IPS DF 6.9 (cell line): ENCODE measurements around the gene LUC7L3.

Experiments used
- DNase-seq: peaks from one replicate; pipeline ENCODE4 v3.0.0-alpha.2; 2013; ENCODE audit warnings: low read depth, low spot score
- H3K27ac ChIP-seq: one replicate; pipeline ENCODE4 v1.5.1; 2013; ENCODE audit warnings: low read length, control low read depth
- H3K27me3 ChIP-seq: 2 replicates; pipeline ENCODE4 v1.6.1; 2013; ENCODE audit warnings: mild to moderate bottlenecking, low read length; ENCODE audit not compliant: control insufficient read depth, insufficient read depth
- H3K36me3 ChIP-seq: 2 replicates; pipeline ENCODE4 v1.6.1; 2013; ENCODE audit warnings: low read length; ENCODE audit not compliant: control insufficient read depth, insufficient read depth
- H3K4me1 ChIP-seq: 2 replicates; pipeline ENCODE4 v1.6.1; 2013; ENCODE audit warnings: low read length; ENCODE audit not compliant: control insufficient read depth, insufficient read depth
- H3K4me3 ChIP-seq: 2 replicates; pipeline ENCODE4 v1.5.1; 2013; ENCODE audit warnings: mild to moderate bottlenecking, low read length
- H3K9me3 ChIP-seq: 2 replicates; pipeline ENCODE4 v1.6.1; 2013; ENCODE audit warnings: low read length, inconsistent platforms; ENCODE audit not compliant: control insufficient read depth, insufficient read depth
- WGBS: extraction: QIAGEN DNeasy Blood & Tissue Kit; methylation state at CpG from one replicate; pipeline ENCODE4 v1.1.7; 2013; ENCODE audit warnings: mixed read lengths, missing lambda C conversion rate; ENCODE audit not compliant: insufficient read length, insufficient coverage; 5-methylcytosine and 5-hydroxymethylcytosine counted together

LUC7L3 gene

DNA sequence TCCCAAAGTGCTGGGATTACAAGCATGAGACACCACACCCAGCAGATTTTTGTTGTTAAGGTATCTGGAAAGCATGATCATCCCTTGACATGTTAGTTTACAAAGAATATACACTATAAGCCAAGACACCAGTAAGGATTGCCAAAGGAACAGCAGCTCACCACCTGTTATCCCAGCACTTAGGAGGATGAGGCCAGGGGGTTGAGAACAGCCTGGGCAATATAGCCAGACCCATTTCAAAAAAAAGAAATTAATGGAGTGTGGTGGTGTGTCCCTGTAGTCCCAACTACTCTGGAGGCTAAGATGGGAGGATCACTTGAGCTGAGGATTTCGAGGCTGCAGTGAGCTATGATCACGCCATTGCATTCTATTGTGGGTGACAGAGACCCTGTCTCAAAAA, 42.8 kb downstream of the LUC7L3 start:
- H3K27ac ChIP-seq: no peak overlapping the region
- H3K4me1 ChIP-seq: no peaks in the 10 kb centered on the region; the same call in 1 of the 2 replicates
- no peak overlapping the region for H3K4me3 ChIP-seq
- H3K9me3 ChIP-seq: no peaks in the 10 kb centered on the region
- no CpG with 5 or more reads among the region's 2 CpGs for WGBS
- no peaks in the 10 kb centered on the region for H3K36me3 ChIP-seq
- DNase-seq: no peak
- H3K27me3 ChIP-seq: no peaks in the 10 kb centered on the region

DNA sequence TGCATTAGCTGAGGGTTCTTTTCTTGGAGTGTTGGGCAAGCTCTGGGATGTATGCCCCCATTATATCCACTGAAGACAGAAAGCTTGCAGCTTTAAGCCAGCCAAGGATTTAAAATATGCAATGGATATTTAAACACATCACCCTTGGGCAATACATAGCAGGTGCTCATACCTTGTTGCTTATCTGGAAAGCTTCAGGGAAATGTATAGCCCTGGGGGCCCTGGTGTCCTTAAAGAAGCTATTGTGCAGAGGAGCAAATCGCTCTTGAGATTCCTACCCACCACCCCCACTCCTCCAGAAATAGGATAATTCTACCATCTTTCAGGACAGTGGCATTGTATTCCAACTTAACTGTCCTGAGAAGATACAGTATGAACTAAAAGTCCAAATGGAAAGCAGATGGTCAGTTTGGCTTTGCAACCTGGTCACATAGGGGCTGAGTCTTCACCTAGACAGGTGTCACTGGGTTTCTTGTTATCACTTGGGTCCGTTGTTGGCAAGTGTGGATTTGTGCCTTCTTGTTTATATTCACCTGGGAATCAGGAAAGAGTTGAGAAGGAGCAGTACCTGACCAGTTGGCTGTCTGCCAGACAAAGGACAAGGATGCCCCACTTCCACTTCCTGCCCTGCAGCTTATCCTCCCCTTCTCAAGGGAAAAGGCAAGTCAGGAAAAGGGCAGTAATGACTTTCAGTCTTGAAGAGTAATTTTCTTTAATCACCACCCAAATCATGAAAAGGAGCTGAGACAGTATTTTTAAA, 44.5 kb downstream of the LUC7L3 start:
- Histone ChIP-seq H3K36me3 (no peaks in the 10 kb centered on the region), H3K4me1 (no peaks in the 10 kb centered on the region; the same call in none of the 2 replicates), H3K27ac (no peak overlapping the region), H3K27me3 (no peaks in the 10 kb centered on the region), H3K9me3 (no peaks in the 10 kb centered on the region), H3K4me3 (no peak overlapping the region)
- DNase-seq: no peak
- no CpG with 5 or more reads among the region's 2 CpGs for WGBS

DNA sequence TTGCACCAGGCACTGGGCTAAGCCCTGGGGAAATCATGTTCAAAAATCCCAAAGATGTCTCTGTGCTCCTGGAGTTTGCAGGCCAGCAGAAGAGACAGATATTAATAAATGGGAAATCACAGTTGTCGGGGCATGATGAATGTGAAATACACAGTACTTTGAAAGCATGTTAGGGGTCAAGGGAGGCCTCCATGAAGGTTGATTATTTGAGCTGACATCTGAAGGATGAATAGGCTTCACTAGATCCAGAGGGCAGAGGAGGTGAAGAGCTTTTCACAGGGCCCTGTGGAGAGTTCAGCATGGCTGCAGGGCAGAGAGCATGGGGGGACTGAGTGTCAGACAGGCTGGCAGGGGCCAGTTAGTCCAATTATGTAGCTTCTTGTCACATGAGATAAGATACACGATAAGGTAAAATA, 45.3 kb downstream of the LUC7L3 start:
- no CpG with 5 or more reads among the region's 2 CpGs for WGBS
- Histone ChIP-seq H3K27me3 (no peaks in the 10 kb centered on the region), H3K4me3 (no peak overlapping the region), H3K36me3 (no peaks in the 10 kb centered on the region), H3K9me3 (no peaks in the 10 kb centered on the region), H3K4me1 (no peaks in the 10 kb centered on the region; the same call in none of the 2 replicates), H3K27ac (no peak overlapping the region)
- DNase-seq: no peak

DNA sequence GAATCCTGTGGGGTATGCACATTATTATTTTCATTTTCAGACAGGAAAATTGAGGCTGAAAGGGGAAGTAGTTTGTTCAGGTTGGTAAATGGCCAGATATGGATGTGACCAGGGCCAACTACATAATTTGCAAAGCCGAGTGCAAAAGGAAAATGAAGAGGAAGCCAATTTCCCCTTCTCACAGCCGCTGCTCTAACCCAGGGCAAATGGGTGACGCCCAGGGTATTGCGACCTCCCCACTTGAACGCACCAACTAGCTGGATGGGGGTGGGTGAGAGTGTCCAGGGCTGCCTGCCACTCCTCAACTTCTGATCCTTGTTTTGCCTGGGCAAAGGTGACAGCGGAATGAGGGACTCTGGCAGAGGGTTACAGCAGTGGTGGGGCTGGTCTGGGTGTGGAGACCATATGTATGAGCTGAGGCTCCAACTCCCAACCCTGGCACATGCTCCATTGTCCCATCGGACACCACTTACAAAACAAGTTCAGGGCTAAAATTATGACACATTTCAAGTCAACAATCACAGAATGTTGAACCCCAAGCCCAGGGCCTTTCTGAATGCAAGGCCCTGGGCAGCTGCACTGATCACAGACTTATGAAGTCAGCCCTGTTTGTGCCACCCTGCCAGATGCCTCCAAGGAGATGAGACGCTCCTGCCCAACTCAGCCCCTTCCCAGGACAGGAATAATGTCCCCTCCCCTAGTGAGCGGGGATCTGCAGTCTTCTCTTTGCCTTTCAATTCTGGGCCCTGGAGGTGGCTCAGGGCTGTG, 46.2 kb downstream of the LUC7L3 start:
- H3K9me3 ChIP-seq: no peaks in the 10 kb centered on the region
- H3K27ac ChIP-seq: no peak overlapping the region
- H3K27me3 ChIP-seq: no peaks in the 10 kb centered on the region
- H3K36me3 ChIP-seq: no peaks in the 10 kb centered on the region
- H3K4me1 ChIP-seq: no peaks in the 10 kb centered on the region; the same call in none of the 2 replicates
- WGBS: no CpG with 5 or more reads among the region's 9 CpGs
- no peak for DNase-seq
- no peak overlapping the region for H3K4me3 ChIP-seq

DNA sequence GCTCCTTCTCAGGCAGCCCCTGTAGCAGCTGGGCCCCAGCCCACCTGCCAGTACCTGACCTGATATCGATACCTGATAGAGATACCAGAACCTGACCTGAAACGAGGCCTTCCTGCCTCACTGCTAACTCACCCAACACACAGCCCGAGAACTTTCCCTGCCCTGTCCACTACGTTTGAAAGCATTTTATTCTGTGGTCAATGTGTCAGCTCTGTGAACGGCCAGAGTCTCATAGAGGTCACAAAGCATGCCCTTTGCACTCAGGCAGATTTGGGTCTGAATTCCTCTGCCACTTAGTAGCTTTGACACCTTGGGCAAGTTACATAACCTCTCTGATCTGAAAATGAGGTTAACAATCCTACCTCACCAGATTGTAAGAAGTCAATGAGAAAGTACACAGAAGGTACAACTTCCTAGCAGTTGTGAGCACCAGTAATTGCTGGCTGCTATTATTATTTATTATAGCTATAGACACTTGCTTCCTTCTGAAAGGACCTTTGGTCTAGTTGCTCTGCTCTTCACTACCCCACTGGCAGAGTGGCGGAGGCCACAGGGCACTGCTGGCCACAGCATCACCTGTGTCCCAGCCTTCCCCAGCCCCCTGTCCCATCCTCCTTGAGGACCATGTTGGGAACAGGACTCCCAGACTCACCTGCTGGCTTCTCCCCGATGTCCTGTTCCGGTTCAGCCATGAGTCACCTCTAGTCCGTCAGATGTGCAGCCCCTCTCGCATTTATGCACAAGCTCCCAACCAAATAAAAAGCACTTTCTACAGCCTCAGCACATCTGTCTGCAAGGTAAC, 47.0 kb downstream of the LUC7L3 start:
- DNase-seq: no peak
- no CpG with 5 or more reads among the region's 10 CpGs for WGBS
- H3K36me3 ChIP-seq: no peaks in the 10 kb centered on the region
- H3K27me3 ChIP-seq: no peaks in the 10 kb centered on the region
- H3K4me3 ChIP-seq: no peak overlapping the region
- no peaks in the 10 kb centered on the region; the same call in none of the 2 replicates for H3K4me1 ChIP-seq
- no peak overlapping the region for H3K27ac ChIP-seq
- H3K9me3 ChIP-seq: no peaks in the 10 kb centered on the region

DNA sequence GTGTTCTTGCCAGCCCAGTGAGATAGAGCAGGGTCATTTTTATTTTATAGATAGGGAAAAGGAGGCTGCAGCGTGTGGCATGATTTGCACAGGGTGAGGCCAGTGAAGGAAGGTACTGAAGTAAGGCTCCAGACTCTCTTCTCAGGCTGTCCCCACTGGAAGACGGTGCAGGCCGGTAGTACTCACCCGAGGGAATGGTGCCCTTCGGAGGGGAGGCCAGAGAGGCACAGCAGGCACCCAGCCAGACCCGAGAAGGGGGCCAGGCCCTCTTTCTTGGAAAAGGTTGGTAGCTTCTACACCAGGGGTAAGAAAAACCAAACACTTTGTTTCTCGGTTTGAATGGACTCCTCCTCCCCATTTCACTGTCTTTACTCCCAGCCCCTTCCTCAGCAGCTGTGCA, 47.6 kb downstream of the LUC7L3 start:
- no peaks in the 10 kb centered on the region; the same call in none of the 2 replicates for H3K4me1 ChIP-seq
- no peak overlapping the region for H3K4me3 ChIP-seq
- no CpG with 5 or more reads among the region's 7 CpGs for WGBS
- H3K27me3 ChIP-seq: no peaks in the 10 kb centered on the region
- H3K9me3 ChIP-seq: no peaks in the 10 kb centered on the region
- no peaks in the 10 kb centered on the region for H3K36me3 ChIP-seq
- H3K27ac ChIP-seq: no peak overlapping the region
- no peak for DNase-seq

DNA sequence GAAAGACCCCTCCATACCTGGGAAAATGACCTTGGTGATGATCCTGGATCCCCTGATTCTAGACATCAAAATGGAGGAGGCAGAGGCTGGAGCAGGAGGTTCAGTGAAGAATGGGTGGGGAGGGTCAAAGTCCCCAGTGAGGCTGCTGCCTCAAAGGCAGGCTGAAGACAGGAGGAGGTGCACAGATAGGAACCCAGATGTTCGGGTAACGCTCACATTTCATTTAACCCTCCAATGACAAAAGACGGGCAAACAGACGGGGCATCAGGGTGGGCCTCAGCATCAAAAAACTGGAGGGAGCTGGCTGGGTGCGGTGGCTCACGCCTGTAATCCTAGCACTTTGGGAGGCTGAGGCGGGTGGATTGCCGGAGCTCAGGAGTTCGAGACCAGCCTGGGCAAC, 48.0 kb downstream of the LUC7L3 start, which contains the start of gene ANKRD40CL:
ANKRD40CL (minus strand) TSS at position 73 of the 400 bp plus-strand sequence. CDS start 605 bp downstream, outside the sequence.
- Histone ChIP-seq H3K27ac (no peak within 1 kb of the TSS), H3K4me1 (no peaks in the 10 kb centered on the region; the same call in none of the 2 replicates), H3K27me3 (no peaks in the 10 kb centered on the region), H3K9me3 (no peaks in the 10 kb centered on the region), H3K36me3 (no peaks in the 10 kb centered on the region), H3K4me3 (no peak within 1 kb of the TSS)
- no CpG with 5 or more reads among the region's 9 CpGs for WGBS
- no peak for DNase-seq

DNA sequence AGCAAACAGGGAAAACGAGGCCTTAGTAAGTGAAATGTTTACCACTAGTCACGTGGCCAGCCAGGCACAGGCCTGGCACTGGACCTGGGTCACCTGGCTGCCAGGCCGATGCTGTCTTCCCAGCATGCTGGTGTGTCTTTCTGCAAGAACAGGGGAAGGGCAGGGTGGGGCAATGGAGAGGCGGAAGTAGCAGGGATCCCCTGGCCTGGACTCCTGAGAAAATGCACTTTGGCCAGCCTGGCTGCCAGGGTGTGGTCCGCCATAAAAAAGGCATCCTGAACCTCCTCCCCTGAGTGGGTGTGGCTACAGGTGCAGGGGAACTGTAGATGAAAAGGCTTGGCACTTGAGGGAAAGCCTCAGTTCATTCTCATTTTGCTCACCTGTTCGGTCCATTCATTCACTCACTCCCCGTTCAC, 49.0 kb downstream of the LUC7L3 start:
- Histone ChIP-seq H3K4me3 (no peak overlapping the region), H3K27ac (no peak overlapping the region), H3K36me3 (no peaks in the 10 kb centered on the region), H3K4me1 (no peaks in the 10 kb centered on the region; the same call in none of the 2 replicates), H3K9me3 (no peaks in the 10 kb centered on the region), H3K27me3 (no peaks in the 10 kb centered on the region)
- WGBS: 100% methylated on average over 1 of the region's 7 CpGs
- DNase-seq: no peak

DNA sequence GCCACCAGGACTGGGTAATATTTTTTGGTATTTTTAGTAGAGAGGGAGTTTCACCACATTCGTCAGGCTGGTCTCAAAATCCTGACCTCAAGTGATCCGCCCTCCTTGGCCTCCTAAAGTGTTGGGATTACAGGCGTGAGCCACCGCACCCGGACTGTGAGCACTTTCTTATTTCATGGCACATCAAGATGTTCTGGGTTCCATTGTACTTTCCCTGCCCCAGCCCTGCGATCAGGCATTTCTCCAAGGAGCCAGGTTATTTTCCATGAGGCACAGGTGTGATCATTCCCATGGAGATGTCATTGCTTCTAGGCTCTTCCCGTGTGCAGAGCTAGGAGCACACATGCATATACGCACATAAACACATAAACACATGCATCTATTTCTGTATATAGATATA, 50.5 kb downstream of the LUC7L3 start:
- Histone ChIP-seq H3K27me3 (no peaks in the 10 kb centered on the region), H3K27ac (no peak overlapping the region), H3K4me3 (no peak overlapping the region), H3K9me3 (no peaks in the 10 kb centered on the region), H3K36me3 (no peaks in the 10 kb centered on the region), H3K4me1 (no peaks in the 10 kb centered on the region; the same call in none of the 2 replicates)
- DNase-seq: no peak
- WGBS: no CpG with 5 or more reads among the region's 8 CpGs

DNA sequence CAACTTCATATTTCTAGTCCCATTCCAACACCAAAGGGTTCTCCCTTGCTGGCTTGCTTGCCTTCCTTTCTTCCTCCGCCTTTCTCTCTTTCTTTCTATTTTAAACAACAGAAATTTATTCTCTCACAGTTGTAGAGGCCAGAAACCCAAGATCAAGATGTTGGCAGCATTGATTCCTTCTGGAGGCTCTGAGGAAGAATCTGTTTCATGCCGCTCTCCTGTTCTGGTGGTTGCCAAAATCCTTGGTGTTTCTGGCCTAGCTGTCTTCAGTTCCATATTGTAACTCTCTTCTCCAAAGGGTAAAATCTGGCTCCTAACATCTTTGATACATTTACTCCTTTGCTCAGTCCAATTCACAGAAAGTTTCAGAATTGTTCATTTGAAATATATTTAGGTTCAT, 50.9 kb downstream of the LUC7L3 start:
- no peak overlapping the region for H3K4me3 ChIP-seq
- no peak overlapping the region for H3K27ac ChIP-seq
- no peak for DNase-seq
- no CpG with 5 or more reads among the region's 2 CpGs for WGBS
- no peaks in the 10 kb centered on the region; the same call in none of the 2 replicates for H3K4me1 ChIP-seq
- no peaks in the 10 kb centered on the region for H3K36me3 ChIP-seq
- H3K9me3 ChIP-seq: no peaks in the 10 kb centered on the region
- H3K27me3 ChIP-seq: no peaks in the 10 kb centered on the region
